Ovary (tissue), 9 donors: ENCODE data around the gene AUTS2. TPM values are rescaled to one million over a fixed set of nuclear protein-coding genes. Genes with fewer than 3 reads are reported as not detected.

ENCODE experiments used
- DNase-seq, 5 donors: peaks; one replicate each; pipeline ENCODE4 v3.0.0-alpha.2; 2019 to 2020
- H3K27ac ChIP-seq, 2 donors: fragments of 200-600 bp; one replicate each; pipeline versions ENCODE4 v1.5.1 to v1.8.0; 2019 to 2022
- H3K27me3 ChIP-seq: fragments of 200-600 bp; one replicate; pipeline ENCODE4 v1.8.0; 2022
- H3K36me3 ChIP-seq: fragments of 200-600 bp; sonication (generic); one replicate; pipeline ENCODE4 v1.5.1; 2019
- H3K4me1 ChIP-seq: one replicate; pipeline ENCODE4 v1.8.1; 2013; ENCODE audit warnings: mild to moderate bottlenecking, moderate library complexity; ENCODE audit not compliant: insufficient read depth
- H3K4me3 ChIP-seq: fragments of 200-600 bp; sonication (generic); one replicate; pipeline ENCODE4 v1.5.1; 2017
- H3K9me3 ChIP-seq, 2 donors: fragments of 200-600 bp in 1 of 2; sonication (generic) in 1 of 2; one replicate each; pipeline versions ENCODE4 v1.5.1 to v1.8.1; 2013 to 2019; ENCODE audit warnings: mild to moderate bottlenecking in 1 of 2, moderate library complexity in 1 of 2
- EP300 ChIP-seq: sonication (generic); formaldehyde crosslinking; IDR thresholded peaks from one replicate; pipeline ENCODE4 v1.6.1; 2017; ENCODE audit warnings: antibody characterized with exemption
- POLR2A ChIP-seq: fragments of 450-650 bp; IDR thresholded peaks from one replicate; pipeline ENCODE4 v1.6.1; 2017; ENCODE audit warnings: antibody characterized with exemption, mild to moderate bottlenecking, moderate library complexity
- whole genome bisulfite sequencing, 3 donors: extraction: QIAGEN DNeasy Blood & Tissue Kit in 1 of 3; methylation state at CpG; one replicate each; pipeline versions ENCODE4 v1.1.5 to v1.1.7; 2013 to 2017; 5-methylcytosine and 5-hydroxymethylcytosine counted together
- intact Hi-C, 4 donors: fragments of 100-400 bp; cut with DNase I; formaldehyde crosslinking; loops; one replicate each; pipeline versions ENCODE4 v1.11.0 to v1.15.1; 2022 to 2023
- polyA plus RNA-seq, 2 donors: library from polyadenylated mRNA; stranded (reverse); fragments of 200-250 nt in 1 of 2; fragments of 350-450 nt in 1 of 2; fragmentation: Illumina TruSeq in 1 of 2; extraction: RNeasy Lipid Tissue Mini Kit (QIAGEN cat#74804) in 1 of 2; gene quantifications; one replicate each; pipeline ENCODE4 v1.2.3, GENCODE V29; 2013 to 2014
- total RNA-seq, 7 donors: library from RNA; depleted of rRNA in 2 of 7; stranded (reverse); fragments of >200 nt in 2 of 7; fragmentation: NEBNext Ultra II Directional in 3 of 7; extraction: Animal tissue kit (Norgen Biotek cat#: 25700) in 3 of 7; gene quantifications; one replicate each; pipeline versions ENCODE4 v1.1.0 to v1.2.4, GENCODE V29; 2016 to 2023
- TF ChIP-seq, protein P1 (sequence below), 3 donors: fragments of 450-650 bp in 2 of 3; fragments of 200-600 bp in 1 of 3; IDR thresholded peaks; one replicate each; pipeline versions ENCODE4 v1.5.1 to v1.8.0; 2016 to 2022; ENCODE audit warnings: antibody characterized with exemption in 3 of 3, mild to moderate bottlenecking in 1 of 3
- donor health status: DM: no; HTN: no; CAD: no; lungs with moderate emphysema.
- donor health status: DM: no; HTN: no; CAD: no.
- donor health status: Bipolar disorder and iron deficiency.
- donor health status: DM: yes; HTN: yes; CAD: no.
- donor health status: DM: no; HTN: no; CAD: no.
- donor health status: DM: yes; HTN: yes; CAD: no.

AUTS2 gene
- total and polyA plus RNA-seq, 9 donors: 18.3 to 60.9 (median 44.9) TPM

- TF ChIP-seq EP300 (no peak), POLR2A (no peak)
- TF ChIP-seq, protein P1, sequence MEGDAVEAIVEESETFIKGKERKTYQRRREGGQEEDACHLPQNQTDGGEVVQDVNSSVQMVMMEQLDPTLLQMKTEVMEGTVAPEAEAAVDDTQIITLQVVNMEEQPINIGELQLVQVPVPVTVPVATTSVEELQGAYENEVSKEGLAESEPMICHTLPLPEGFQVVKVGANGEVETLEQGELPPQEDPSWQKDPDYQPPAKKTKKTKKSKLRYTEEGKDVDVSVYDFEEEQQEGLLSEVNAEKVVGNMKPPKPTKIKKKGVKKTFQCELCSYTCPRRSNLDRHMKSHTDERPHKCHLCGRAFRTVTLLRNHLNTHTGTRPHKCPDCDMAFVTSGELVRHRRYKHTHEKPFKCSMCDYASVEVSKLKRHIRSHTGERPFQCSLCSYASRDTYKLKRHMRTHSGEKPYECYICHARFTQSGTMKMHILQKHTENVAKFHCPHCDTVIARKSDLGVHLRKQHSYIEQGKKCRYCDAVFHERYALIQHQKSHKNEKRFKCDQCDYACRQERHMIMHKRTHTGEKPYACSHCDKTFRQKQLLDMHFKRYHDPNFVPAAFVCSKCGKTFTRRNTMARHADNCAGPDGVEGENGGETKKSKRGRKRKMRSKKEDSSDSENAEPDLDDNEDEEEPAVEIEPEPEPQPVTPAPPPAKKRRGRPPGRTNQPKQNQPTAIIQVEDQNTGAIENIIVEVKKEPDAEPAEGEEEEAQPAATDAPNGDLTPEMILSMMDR (IDR thresholded peaks at IDR 0.05): no peak
- Histone ChIP-seq H3K9me3 (no peaks in the 10 kb centered on the region), H3K4me1 (peaks cover 9% of the 10 kb centered on the region), H3K27me3 (no peaks in the 10 kb centered on the region), H3K4me3 (no peak overlapping the region), H3K27ac (no peak overlapping the region), H3K36me3 (no peaks in the 10 kb centered on the region)
- DNase-seq: no peak
- WGBS, 3 donors: 89 to 93% (median 92%) methylated on average over 3 of the region's 3 CpGs
- intact Hi-C loops: no loop called here
Observed at GRCh38 chr7:69763513-69763912, 165.2 kb downstream of the AUTS2 start.

- Histone ChIP-seq H3K36me3 (no peaks in the 10 kb centered on the region), H3K4me1 (peaks cover 7% of the 10 kb centered on the region), H3K27ac (no peak overlapping the region), H3K4me3 (no peak overlapping the region), H3K9me3 (no peaks in the 10 kb centered on the region), H3K27me3 (no peaks in the 10 kb centered on the region)
- intact Hi-C loops: no loop called here
- DNase-seq: no peak
- 90 to 94% (median 93%) methylated on average over 4 of the region's 4 CpGs for WGBS, 3 donors
- no peak for TF ChIP-seq POLR2A
- TF ChIP-seq EP300: no peak
- TF ChIP-seq, protein P1 (IDR thresholded peaks at IDR 0.05): no peak
Observed at GRCh38 chr7:69764147-69764546, 165.9 kb downstream of the AUTS2 start.

GRCh38 chr7:69764681-69765080 lies 166.4 kb downstream of the AUTS2 start:
- no peaks in the 10 kb centered on the region for H3K36me3 ChIP-seq
- H3K4me1 ChIP-seq: peaks cover 10% of the 10 kb centered on the region
- intact Hi-C loops: no loop called here
- H3K9me3 ChIP-seq: no peaks in the 10 kb centered on the region
- TF ChIP-seq POLR2A (no peak), EP300 (no peak)
- TF ChIP-seq, protein P1 (IDR thresholded peaks at IDR 0.05): no peak
- no peak overlapping the region for H3K27ac ChIP-seq
- no peak overlapping the region for H3K4me3 ChIP-seq
- WGBS, 3 donors: 19 to 43% (median 29%) methylated on average over 2 of the region's 2 CpGs
- H3K27me3 ChIP-seq: no peaks in the 10 kb centered on the region
- no peak for DNase-seq

DNA sequence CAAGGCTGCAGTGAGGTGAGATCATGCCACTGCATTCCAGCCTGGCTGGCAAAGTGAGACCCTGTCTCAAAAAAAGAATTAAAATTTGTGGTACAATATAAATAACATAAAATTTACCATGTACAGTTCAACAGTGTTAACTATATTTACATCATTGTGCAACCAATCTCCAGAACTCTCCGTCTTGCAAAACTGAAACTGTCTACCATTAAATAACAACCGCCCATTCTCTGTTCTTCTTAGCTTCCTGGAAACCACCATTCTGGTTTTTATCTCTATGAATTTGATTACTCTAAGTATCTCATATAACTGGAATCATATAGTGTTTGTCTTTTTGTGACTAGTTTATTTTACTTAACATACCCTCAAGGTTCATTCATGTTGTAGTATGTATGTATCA lies 167.6 kb downstream of the AUTS2 start:
- Histone ChIP-seq H3K4me1 (peaks cover 11% of the 10 kb centered on the region), H3K36me3 (no peaks in the 10 kb centered on the region), H3K27me3 (no peaks in the 10 kb centered on the region), H3K4me3 (no peak overlapping the region), H3K27ac (no peak overlapping the region), H3K9me3 (no peaks in the 10 kb centered on the region)
- 89 to 97% (median 94%) methylated on average over 2 of the region's 2 CpGs for WGBS, 3 donors
- intact Hi-C loops: no loop called here
- no peak for DNase-seq
- TF ChIP-seq EP300: no peak
- TF ChIP-seq, protein P1 (IDR thresholded peaks at IDR 0.05): no peak
- no peak for TF ChIP-seq POLR2A
